ENCODE measurements around the gene COA1. TPM values are rescaled to one million over a fixed set of nuclear protein-coding genes. Genes with fewer than 3 reads are reported as not detected.
"Not testable (repeated sequence)": the region's sequence is repeated elsewhere in the genome, so short reads cannot be mapped to it uniquely, and the experiment has no call there.

Gene COA1
- total RNA-seq, 4 donors from 2014 or later = 59.4 to 72.0 (median 68.7) TPM

DNA sequence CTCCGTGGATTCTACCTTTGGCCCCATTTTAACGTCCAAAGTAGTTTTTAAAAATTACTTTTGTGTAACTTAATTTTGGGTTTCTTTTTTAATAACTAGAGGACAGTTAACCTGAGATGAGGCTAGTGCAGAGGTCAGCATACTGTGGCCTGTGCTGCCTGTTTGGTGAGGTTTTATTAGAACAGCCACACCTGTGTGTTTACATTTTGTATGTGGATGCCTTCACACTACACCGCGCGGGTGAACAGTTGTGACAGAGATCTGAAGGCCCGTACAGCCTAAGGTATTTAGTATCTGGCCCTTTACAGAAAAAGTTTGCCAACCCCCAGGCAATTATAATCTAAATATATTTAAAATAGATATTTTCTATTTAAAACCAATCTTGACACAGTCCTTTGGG lies 99.5 kb downstream of the COA1 start:
- Histone ChIP-seq H3K4me1 (peaks cover 20 to 22% of the 10 kb centered on the region in 2 donors), H3K27me3 (no peaks in the 10 kb centered on the region), H3K27ac (no peak overlapping the region), H3K4me3 (replicated peaks in 1 of 3) (no peak overlapping the region), H3K36me3 (peaks cover 0 to 7% of the 10 kb centered on the region in 2 donors), H3K9me3 (no peaks in the 10 kb centered on the region)
- DNase-seq = no peak
- WGBS, 2 donors = 90 to 95% methylated on average over 6 of the region's 6 CpGs
- TF ChIP-seq, protein P1, sequence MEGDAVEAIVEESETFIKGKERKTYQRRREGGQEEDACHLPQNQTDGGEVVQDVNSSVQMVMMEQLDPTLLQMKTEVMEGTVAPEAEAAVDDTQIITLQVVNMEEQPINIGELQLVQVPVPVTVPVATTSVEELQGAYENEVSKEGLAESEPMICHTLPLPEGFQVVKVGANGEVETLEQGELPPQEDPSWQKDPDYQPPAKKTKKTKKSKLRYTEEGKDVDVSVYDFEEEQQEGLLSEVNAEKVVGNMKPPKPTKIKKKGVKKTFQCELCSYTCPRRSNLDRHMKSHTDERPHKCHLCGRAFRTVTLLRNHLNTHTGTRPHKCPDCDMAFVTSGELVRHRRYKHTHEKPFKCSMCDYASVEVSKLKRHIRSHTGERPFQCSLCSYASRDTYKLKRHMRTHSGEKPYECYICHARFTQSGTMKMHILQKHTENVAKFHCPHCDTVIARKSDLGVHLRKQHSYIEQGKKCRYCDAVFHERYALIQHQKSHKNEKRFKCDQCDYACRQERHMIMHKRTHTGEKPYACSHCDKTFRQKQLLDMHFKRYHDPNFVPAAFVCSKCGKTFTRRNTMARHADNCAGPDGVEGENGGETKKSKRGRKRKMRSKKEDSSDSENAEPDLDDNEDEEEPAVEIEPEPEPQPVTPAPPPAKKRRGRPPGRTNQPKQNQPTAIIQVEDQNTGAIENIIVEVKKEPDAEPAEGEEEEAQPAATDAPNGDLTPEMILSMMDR (IDR thresholded peaks at IDR 0.05) = no peak
- TF ChIP-seq POLR2A (IDR thresholded peaks at IDR 0.05) = no peak
- intact Hi-C loops (cut with DNase I) = no loop called here

DNA sequence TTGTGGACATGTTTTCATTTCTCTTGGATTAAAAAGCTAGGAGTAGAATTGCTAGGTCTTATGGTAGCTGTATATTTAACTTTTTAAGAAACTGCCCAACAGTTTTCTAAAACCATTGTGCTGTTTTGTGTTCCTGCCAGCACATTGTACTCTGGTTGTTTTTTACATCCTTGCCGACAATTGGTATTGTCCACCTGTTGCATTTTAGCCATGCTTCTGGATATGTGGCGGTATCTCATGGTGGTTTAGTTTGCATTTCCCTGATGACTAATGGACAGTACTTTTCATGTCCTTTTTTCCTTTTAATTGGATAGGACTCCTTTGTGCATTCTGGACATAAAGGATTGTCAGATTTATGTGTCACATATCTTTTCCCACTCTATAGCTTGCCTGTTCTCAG lies 100.9 kb downstream of the COA1 start:
- intact Hi-C loops (cut with DNase I) = no loop called here
- no peak for DNase-seq
- 87 to 94% methylated on average over 2 of the region's 2 CpGs for WGBS, 2 donors
- no peaks in the 10 kb centered on the region for H3K27me3 ChIP-seq
- H3K36me3 ChIP-seq = peaks cover 0 to 7% of the 10 kb centered on the region in 2 donors
- no peaks in the 10 kb centered on the region for H3K9me3 ChIP-seq
- H3K27ac ChIP-seq = no peak overlapping the region
- no peak overlapping the region for H3K4me3 ChIP-seq (replicated peaks in 1 of 3)
- peaks cover 20 to 23% of the 10 kb centered on the region in 2 donors for H3K4me1 ChIP-seq
- no peak for TF ChIP-seq POLR2A (IDR thresholded peaks at IDR 0.05)
- TF ChIP-seq, protein P1 (IDR thresholded peaks at IDR 0.05) = no peak

DNA sequence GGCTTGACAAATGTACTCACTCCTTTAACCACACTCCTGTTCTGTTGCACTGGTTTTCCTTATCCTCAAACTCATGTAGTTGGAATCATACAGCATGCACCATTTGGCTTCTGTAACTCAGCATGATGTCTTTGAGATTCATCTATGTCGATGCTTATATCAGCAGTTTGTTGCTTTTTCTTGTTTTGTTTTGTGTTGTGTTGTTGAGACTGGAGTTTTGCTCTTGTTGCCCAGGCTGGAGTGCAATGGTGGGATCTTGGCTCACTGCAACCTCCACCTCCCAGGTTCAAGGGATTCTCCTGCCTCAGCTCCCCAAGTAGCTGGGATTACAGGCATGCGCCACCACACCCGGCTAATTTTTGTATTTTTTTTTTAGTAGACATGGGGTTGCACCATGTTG lies 101.5 kb downstream of the COA1 start:
- H3K4me1 ChIP-seq = peaks cover 20 to 23% of the 10 kb centered on the region in 2 donors
- H3K36me3 ChIP-seq; intact Hi-C loops (cut with DNase I); H3K4me3 ChIP-seq (replicated peaks in 1 of 3); H3K27me3 ChIP-seq; H3K9me3 ChIP-seq; DNase-seq: not testable (repeated sequence)
- peak overlapping the region in 2 of 3 donors; percentile 77 to 83 for H3K27ac ChIP-seq
- 95 to 100% methylated on average over 3 of the region's 3 CpGs for WGBS, 2 donors

DNA sequence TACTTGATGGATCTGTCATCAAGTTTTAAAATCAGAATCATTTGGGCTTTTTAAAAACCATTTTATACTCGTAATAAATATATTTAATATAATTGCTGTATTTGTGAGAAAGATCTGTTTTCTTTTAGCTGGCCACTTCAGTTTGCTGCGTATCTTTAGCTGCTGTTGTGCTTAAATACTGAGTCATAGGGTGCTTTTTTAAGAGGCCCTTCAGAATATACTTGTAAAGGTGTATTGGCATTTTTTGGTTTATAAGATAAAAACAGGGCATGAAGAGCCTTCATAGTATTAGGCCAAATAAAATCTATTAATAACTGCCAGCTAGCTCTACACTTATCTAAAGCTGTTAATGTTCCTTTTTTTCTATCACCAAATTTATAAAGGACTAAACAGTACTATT lies 102.6 kb downstream of the COA1 start:
- intact Hi-C loops (cut with DNase I) = no loop called here
- Histone ChIP-seq H3K27ac (peak overlapping the region; percentile 77 to 83 (median 79)), H3K36me3 (peaks cover 0 to 7% of the 10 kb centered on the region in 2 donors), H3K27me3 (no peaks in the 10 kb centered on the region), H3K4me3 (replicated peaks in 1 of 3) (no peak overlapping the region), H3K4me1 (peaks cover 20 to 23% of the 10 kb centered on the region in 2 donors), H3K9me3 (no peaks in the 10 kb centered on the region)
- TF ChIP-seq, protein P1 (IDR thresholded peaks at IDR 0.05) = no peak
- no peak for TF ChIP-seq POLR2A (IDR thresholded peaks at IDR 0.05)
- WGBS, 2 donors = 33 to 47% methylated on average over 2 of the region's 2 CpGs
- no peak for DNase-seq

DNA sequence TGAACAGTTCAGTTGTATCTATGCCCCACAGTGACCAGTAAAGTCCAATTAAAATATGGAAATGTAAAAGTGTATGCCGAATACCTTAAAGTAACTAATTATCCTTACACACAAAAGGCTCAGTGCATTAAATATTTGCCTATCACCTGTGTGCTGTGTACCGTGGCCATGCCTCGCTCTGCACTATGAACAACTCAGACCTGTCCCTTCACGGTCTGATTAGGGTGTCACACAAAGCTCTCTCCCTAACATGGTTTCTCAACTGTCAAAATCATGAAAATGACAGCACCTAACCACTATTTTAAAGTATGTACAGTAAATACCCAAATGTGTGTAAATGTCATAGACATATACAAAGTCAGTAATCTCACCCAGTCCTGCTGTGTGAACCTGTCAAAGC lies 103.3 kb downstream of the COA1 start:
- DNase-seq = peak; percentile 33 to 48
- no peaks in the 10 kb centered on the region for H3K9me3 ChIP-seq
- WGBS, 2 donors = 63 to 71% methylated on average over 4 of the region's 4 CpGs
- H3K27ac ChIP-seq = peak overlapping the region; percentile 77 to 83 (median 79)
- no peak for TF ChIP-seq POLR2A (IDR thresholded peaks at IDR 0.05)
- TF ChIP-seq, protein P1 (IDR thresholded peaks at IDR 0.05) = no peak
- H3K36me3 ChIP-seq = peaks cover 0 to 2% of the 10 kb centered on the region in 2 donors
- H3K4me3 ChIP-seq (replicated peaks in 1 of 3) = no peak overlapping the region
- no peaks in the 10 kb centered on the region for H3K27me3 ChIP-seq
- intact Hi-C loops (cut with DNase I) = no loop called here
- H3K4me1 ChIP-seq = peaks cover 20 to 23% of the 10 kb centered on the region in 2 donors

DNA sequence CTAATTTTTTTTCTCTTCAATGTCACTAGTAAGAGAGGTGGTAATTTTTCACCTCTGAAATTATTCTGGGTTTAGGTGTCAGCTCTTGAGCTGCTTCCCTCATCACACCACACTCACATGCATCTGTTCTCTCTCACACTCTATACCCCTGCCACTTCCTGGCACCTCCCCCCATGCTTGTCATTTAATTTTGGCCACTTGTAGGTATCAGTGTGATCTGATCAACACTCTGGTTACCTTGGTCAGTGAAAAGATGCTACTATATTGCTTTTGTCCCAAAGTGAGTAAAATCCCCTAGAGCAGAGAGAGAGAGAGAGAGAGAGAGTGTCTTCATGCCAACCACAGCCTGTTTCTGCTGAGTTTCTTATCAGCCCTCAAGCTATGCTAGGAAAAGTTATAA lies 103.9 kb downstream of the COA1 start:
- peak overlapping the region in 2 of 3 donors; percentile 77 to 83 for H3K27ac ChIP-seq
- H3K36me3 ChIP-seq = no peaks in the 10 kb centered on the region
- intact Hi-C loops (cut with DNase I) = no loop called here
- TF ChIP-seq, protein P1 (IDR thresholded peaks at IDR 0.05) = no peak
- TF ChIP-seq POLR2A (IDR thresholded peaks at IDR 0.05) = no peak
- no peak overlapping the region for H3K4me3 ChIP-seq (replicated peaks in 1 of 3)
- peaks cover 20 to 23% of the 10 kb centered on the region in 2 donors for H3K4me1 ChIP-seq
- H3K9me3 ChIP-seq = no peaks in the 10 kb centered on the region
- H3K27me3 ChIP-seq = no peaks in the 10 kb centered on the region
- DNase-seq = no peak
